ENCODE measurements around the gene CCSER1. TPM values are rescaled to one million over a fixed set of nuclear protein-coding genes. Genes with fewer than 3 reads are reported as not detected.

Gene CCSER1
- total RNA-seq, 4 donors from 2014 or later, result 3.6 to 7.0 (median 5.5) TPM

- Histone ChIP-seq H3K4me3 (no peak overlapping the region), H3K36me3 (no peaks in the 10 kb centered on the region), H3K9me3 (no peaks in the 10 kb centered on the region), H3K27ac (replicated peaks in 1 of 4) (no peak overlapping the region), H3K27me3 (no peaks in the 10 kb centered on the region), H3K4me1 (no peaks in the 10 kb centered on the region)
- intact Hi-C loops (cut with DNase I), result no loop called here
- WGBS, result 87% methylated on average over 2 of the region's 2 CpGs
- TF ChIP-seq POLR2AphosphoS5 (IDR thresholded peaks at IDR 0.05) (no peak), EP300 (IDR thresholded peaks at IDR 0.05) (no peak), CTCF (IDR thresholded peaks at IDR 0.05) (no peak), POLR2A (IDR thresholded peaks at IDR 0.05; ENCODE audit: low read depth) (no peak)
- DNase-seq (ENCODE audit: extremely low spot score), result no peak
Observed at GRCh38 chr4:90614371-90614770, 487.2 kb downstream of the CCSER1 start.

- Histone ChIP-seq H3K27me3 (no peaks in the 10 kb centered on the region), H3K4me1 (peaks cover 0 to 10% (median 0%) of the 10 kb centered on the region in 4 donors), H3K27ac (replicated peaks in 1 of 4) (no peak overlapping the region), H3K4me3 (no peak overlapping the region), H3K36me3 (no peaks in the 10 kb centered on the region), H3K9me3 (no peaks in the 10 kb centered on the region)
- TF ChIP-seq EP300 (IDR thresholded peaks at IDR 0.05) (no peak), CTCF (IDR thresholded peaks at IDR 0.05) (no peak), POLR2AphosphoS5 (IDR thresholded peaks at IDR 0.05) (no peak), POLR2A (IDR thresholded peaks at IDR 0.05; ENCODE audit: low read depth) (no peak)
- no peak for DNase-seq (ENCODE audit: extremely low spot score)
- 83% methylated on average over 1 of the region's 1 CpG for WGBS
- intact Hi-C loops (cut with DNase I), result no loop called here
Observed at GRCh38 chr4:90621080-90621479, 493.9 kb downstream of the CCSER1 start.

GRCh38 chr4:90624781-90625180 is 497.6 kb downstream of the CCSER1 start:
- DNase-seq (ENCODE audit: extremely low spot score), result no peak
- Histone ChIP-seq H3K4me1 (peaks cover 0 to 10% (median 0%) of the 10 kb centered on the region in 4 donors), H3K4me3 (no peak overlapping the region), H3K27ac (replicated peaks in 1 of 4) (no peak overlapping the region), H3K36me3 (no peaks in the 10 kb centered on the region), H3K27me3 (no peaks in the 10 kb centered on the region), H3K9me3 (no peaks in the 10 kb centered on the region)
- 19% methylated on average over 3 of the region's 3 CpGs for WGBS
- TF ChIP-seq POLR2AphosphoS5 (IDR thresholded peaks at IDR 0.05) (no peak), POLR2A (IDR thresholded peaks at IDR 0.05; ENCODE audit: low read depth) (no peak), CTCF (IDR thresholded peaks at IDR 0.05) (no peak), EP300 (IDR thresholded peaks at IDR 0.05) (no peak)
- intact Hi-C loops (cut with DNase I), result no loop called here

GRCh38 chr4:90641861-90642599 is 514.8 kb downstream of the CCSER1 start:
- Histone ChIP-seq H3K4me3 (no peak overlapping the region), H3K36me3 (no peaks in the 10 kb centered on the region), H3K27ac (replicated peaks in 1 of 4) (no peak overlapping the region), H3K4me1 (no peaks in the 10 kb centered on the region), H3K9me3 (no peaks in the 10 kb centered on the region), H3K27me3 (no peaks in the 10 kb centered on the region)
- 72% methylated on average over 7 of the region's 7 CpGs for WGBS
- intact Hi-C loops (cut with DNase I), result no loop called here
- DNase-seq (ENCODE audit: extremely low spot score), result no peak
- TF ChIP-seq POLR2AphosphoS5 (IDR thresholded peaks at IDR 0.05), result no peak
- no peak for TF ChIP-seq POLR2A (IDR thresholded peaks at IDR 0.05; ENCODE audit: low read depth)
- no peak for TF ChIP-seq EP300 (IDR thresholded peaks at IDR 0.05)
- TF ChIP-seq CTCF (IDR thresholded peaks at IDR 0.05), result no peak

- WGBS, result 75% methylated on average over 1 of the region's 1 CpG
- H3K4me1 ChIP-seq, result no peaks in the 10 kb centered on the region
- no peaks in the 10 kb centered on the region for H3K36me3 ChIP-seq
- H3K9me3 ChIP-seq, result no peaks in the 10 kb centered on the region
- no peak overlapping the region for H3K27ac ChIP-seq (replicated peaks in 1 of 4)
- H3K27me3 ChIP-seq, result no peaks in the 10 kb centered on the region
- DNase-seq (ENCODE audit: extremely low spot score), result no peak
- no peak for TF ChIP-seq CTCF (IDR thresholded peaks at IDR 0.05)
- TF ChIP-seq EP300 (IDR thresholded peaks at IDR 0.05), result no peak
- TF ChIP-seq POLR2AphosphoS5 (IDR thresholded peaks at IDR 0.05), result no peak
- TF ChIP-seq POLR2A (IDR thresholded peaks at IDR 0.05; ENCODE audit: low read depth), result no peak
- no peak overlapping the region for H3K4me3 ChIP-seq
- intact Hi-C loops (cut with DNase I), result no loop called here
Observed at GRCh38 chr4:90643156-90643555, 516.0 kb downstream of the CCSER1 start.

All from esophagus muscularis mucosa (tissue), 4 donors.